ENCODE data around the gene SLC25A39.

GRCh38 chr17:44279346-44279665 is 45.3 kb downstream of the SLC25A39 start:
- TF ChIP-seq CTCF (IDR thresholded peaks at IDR 0.05) = no peak
- TF ChIP-seq POLR2AphosphoS5 (IDR thresholded peaks at IDR 0.05) = no peak
